Thyroid gland (tissue), 4 donors: ENCODE data around the gene NPC1. TPM values are rescaled to one million over a fixed set of nuclear protein-coding genes. Genes with fewer than 3 reads are reported as not detected.

Experiments used
- DNase-seq, 2 donors: peaks; one replicate each; pipeline ENCODE4 v3.0.0-alpha.2; 2019
- H3K27ac ChIP-seq, 3 donors: fragments of 200-600 bp; sonication (generic); 1 replicate in 2 of 3; 2 replicates in 1 of 3; pipeline ENCODE4 v1.5.1; 2016 to 2019; ENCODE audit warnings: mild to moderate bottlenecking in 1 of 3, moderate library complexity in 1 of 3
- H3K27me3 ChIP-seq: fragments of 200-600 bp; sonication (generic); one replicate; pipeline ENCODE4 v1.5.1; 2019
- H3K36me3 ChIP-seq, 2 donors: fragments of 200-600 bp; sonication (generic); one replicate each; pipeline ENCODE4 v1.5.1; 2016 to 2019
- H3K4me1 ChIP-seq, 2 donors: fragments of 200-600 bp; sonication (generic); one replicate each; pipeline ENCODE4 v1.5.1; 2017 to 2019
- H3K4me3 ChIP-seq, 3 donors: fragments of 200-600 bp; sonication (generic); replicated peaks in 1 of 3; 1 replicate in 2 of 3; 2 replicates in 1 of 3; pipeline ENCODE4 v1.5.1; 2016; ENCODE audit warnings: mild to moderate bottlenecking in 1 of 3
- H3K9me3 ChIP-seq: fragments of 200-600 bp; sonication (generic); one replicate; pipeline ENCODE4 v1.5.1; 2017
- CTCF ChIP-seq, 6 experiments: fragments of 200-600 bp in 3 of 6; fragments of 450-650 bp in 3 of 6; sonication (generic) in 3 of 6; IDR thresholded peaks; one replicate each; pipeline ENCODE4 v1.5.1; 2016 to 2019; ENCODE audit warnings: antibody characterized with exemption in 6 of 6, mild to moderate bottlenecking in 2 of 6, inconsistent platforms in 1 of 6, moderate library complexity in 1 of 6
- POLR2A ChIP-seq, 2 donors: fragments of 450-650 bp; IDR thresholded peaks; one replicate each; pipeline ENCODE4 v1.6.1; 2017; ENCODE audit warnings: antibody characterized with exemption in 2 of 2, mild to moderate bottlenecking in 2 of 2, moderate library complexity in 1 of 2
- WGBS, 2 donors: methylation state at CpG; one replicate each; pipeline ENCODE4 v1.1.5; 2017; 5-methylcytosine and 5-hydroxymethylcytosine counted together
- intact Hi-C: fragments of 100-400 bp; cut with DNase I; formaldehyde crosslinking; loops from one replicate; pipeline ENCODE4 v1.15.1; 2023
- total RNA-seq, 4 donors: library from RNA; depleted of rRNA; stranded (reverse); fragments of >200 nt; gene quantifications; one replicate each; pipeline ENCODE4 v1.2.3, GENCODE V29; 2016

Gene NPC1
- total RNA-seq, 4 donors from 2014 or later: 32.8 to 68.6 (median 42.0) TPM

DNA sequence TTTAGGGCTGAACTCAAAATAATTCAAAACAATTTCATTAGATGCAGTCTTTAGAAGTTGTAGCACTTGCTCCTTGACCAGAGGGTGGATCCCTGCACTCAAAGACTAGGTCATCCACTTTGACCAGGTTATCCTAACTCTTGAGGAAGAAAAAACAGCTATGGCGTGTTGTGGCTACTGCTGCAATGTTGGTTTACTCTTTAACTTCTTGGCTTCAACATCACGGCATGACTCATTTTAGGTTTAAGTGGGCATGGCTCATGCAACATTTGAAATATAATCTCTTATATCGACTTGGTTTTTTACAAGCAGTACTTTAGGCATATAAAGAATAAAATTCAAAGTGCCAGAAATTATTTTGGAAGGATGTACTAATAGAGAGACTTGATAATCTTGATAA lies 41.0 kb upstream of the NPC1 start:
- H3K9me3 ChIP-seq: no peaks in the 10 kb centered on the region
- H3K27me3 ChIP-seq: no peaks in the 10 kb centered on the region
- H3K36me3 ChIP-seq: no peaks in the 10 kb centered on the region
- WGBS, 2 donors: 43 to 59% methylated on average over 3 of the region's 3 CpGs
- no peak overlapping the region for H3K4me3 ChIP-seq
- TF ChIP-seq POLR2A (IDR thresholded peaks at IDR 0.05) (no peak), CTCF (IDR thresholded peaks at IDR 0.05) (no peak)
- H3K4me1 ChIP-seq: no peaks in the 10 kb centered on the region
- DNase-seq: no peak
- no peak overlapping the region for H3K27ac ChIP-seq
- intact Hi-C loops: loop anchor here (10.0 kb wide), 2 partner anchors 67 to 187 kb away; no protein-coding TSS in a partner anchor

GRCh38 chr18:23626451-23627279 lies 40.4 kb upstream of the NPC1 start:
- H3K9me3 ChIP-seq: no peaks in the 10 kb centered on the region
- no peaks in the 10 kb centered on the region for H3K4me1 ChIP-seq
- H3K27me3 ChIP-seq: no peaks in the 10 kb centered on the region
- DNase-seq: no peak
- WGBS, 2 donors: 77 to 78% methylated on average over 4 of the region's 4 CpGs
- no peaks in the 10 kb centered on the region for H3K36me3 ChIP-seq
- intact Hi-C loops: loop anchor here (10.0 kb wide), 2 partner anchors 68 to 188 kb away; no protein-coding TSS in a partner anchor
- TF ChIP-seq CTCF (IDR thresholded peaks at IDR 0.05) (no peak), POLR2A (IDR thresholded peaks at IDR 0.05) (no peak)
- H3K4me3 ChIP-seq: no peak overlapping the region
- H3K27ac ChIP-seq: no peak overlapping the region

DNA sequence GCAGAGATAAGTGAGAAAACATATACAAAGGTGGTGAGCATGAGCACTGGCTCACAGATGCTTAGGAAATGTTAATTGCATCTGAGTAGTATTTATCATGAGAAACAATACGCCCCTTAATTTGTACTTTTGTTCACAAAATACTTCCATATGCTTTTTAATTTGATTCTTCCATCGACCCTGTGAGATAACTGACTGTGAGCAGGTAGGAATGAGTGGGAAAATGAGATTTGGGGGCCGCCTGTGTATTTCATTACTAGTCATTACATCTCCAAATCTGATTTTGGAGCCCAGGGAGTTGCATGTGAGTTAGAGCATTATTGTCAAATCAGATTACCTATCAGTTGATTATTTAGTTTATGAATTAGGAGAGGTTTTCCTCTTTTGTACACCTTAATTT lies 36.7 kb upstream of the NPC1 start:
- no peaks in the 10 kb centered on the region for H3K36me3 ChIP-seq
- H3K9me3 ChIP-seq: no peaks in the 10 kb centered on the region
- no peak overlapping the region for H3K27ac ChIP-seq
- intact Hi-C loops: loop anchor here (5.0 to 10.0 kb wide), 3 partner anchors 72 to 494 kb away; no protein-coding TSS in a partner anchor
- 87 to 94% methylated on average over 3 of the region's 3 CpGs for WGBS, 2 donors
- no peaks in the 10 kb centered on the region for H3K27me3 ChIP-seq
- TF ChIP-seq CTCF (IDR thresholded peaks at IDR 0.05): no peak
- peaks cover 0 to 10% of the 10 kb centered on the region in 2 donors for H3K4me1 ChIP-seq
- H3K4me3 ChIP-seq: no peak overlapping the region
- DNase-seq: no peak

DNA sequence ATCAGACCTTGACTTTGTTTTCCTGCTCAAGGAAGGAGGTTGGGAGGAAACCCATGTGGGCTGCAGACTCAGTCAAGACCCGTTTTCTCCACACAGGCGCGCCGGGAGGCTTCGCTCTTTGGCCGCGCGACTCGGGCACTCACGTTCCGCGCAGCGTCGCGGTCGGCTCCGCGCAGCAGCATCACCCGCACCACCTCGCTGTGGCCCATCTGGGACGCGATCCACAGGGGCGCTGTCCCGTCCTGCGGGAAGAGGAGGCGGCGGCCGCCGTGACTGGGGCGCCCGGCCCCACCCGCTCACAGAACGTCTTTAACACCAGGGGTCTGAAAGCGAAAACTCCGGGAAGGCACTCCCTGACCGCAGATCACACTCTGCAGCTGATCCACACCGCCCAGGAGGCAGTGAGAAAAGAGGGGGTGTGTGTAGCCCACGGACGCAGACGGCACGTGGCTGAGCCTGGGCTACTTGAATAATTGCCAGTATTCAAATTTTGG lies 33.1 kb upstream of the NPC1 start:
- Histone ChIP-seq H3K4me3 (peak overlapping the region in 1 of 3 donors; percentile 19), H3K9me3 (no peaks in the 10 kb centered on the region), H3K27ac (no peak overlapping the region), H3K36me3 (no peaks in the 10 kb centered on the region), H3K4me1 (peaks cover 0 to 10% of the 10 kb centered on the region in 2 donors), H3K27me3 (no peaks in the 10 kb centered on the region)
- TF ChIP-seq POLR2A (IDR thresholded peaks at IDR 0.05) (no peak), CTCF (IDR thresholded peaks at IDR 0.05) (no peak)
- intact Hi-C loops: no loop called here
- 2 to 11% methylated on average over 5 to 13 of the region's 41 CpGs for WGBS, 2 donors
- no peak for DNase-seq

DNA sequence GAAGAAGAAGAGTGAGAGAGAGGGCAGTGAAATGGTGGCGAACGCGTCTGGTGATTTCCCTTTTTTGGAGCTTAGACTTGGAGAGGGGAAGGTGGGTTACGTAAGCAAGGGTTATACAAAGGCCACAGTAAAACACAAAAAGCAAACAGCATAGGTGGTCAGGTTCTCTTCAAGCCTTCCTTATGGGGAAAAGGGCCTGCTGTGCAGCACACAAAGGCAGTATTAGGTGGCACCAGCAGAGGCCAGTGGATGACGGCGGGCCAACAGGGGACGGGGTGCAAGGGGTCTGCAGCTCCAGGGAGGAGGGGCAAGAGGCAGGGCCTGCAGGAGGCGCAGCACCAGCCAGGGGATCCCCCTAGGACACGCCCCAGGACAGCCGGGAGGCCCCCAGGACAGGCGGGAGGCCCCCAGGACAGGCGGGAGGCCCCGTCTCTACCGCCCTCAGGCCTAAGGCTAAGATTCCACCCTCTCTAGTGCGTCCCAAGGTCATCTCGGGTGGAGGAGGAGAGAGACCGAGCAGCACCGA lies 32.6 kb upstream of the NPC1 start:
- DNase-seq: no peak

More for the DNA sequence above, 32.6 kb upstream of the NPC1 start:
- Histone ChIP-seq H3K9me3 (no peaks in the 10 kb centered on the region), H3K27me3 (no peaks in the 10 kb centered on the region), H3K4me1 (peaks cover 0 to 10% of the 10 kb centered on the region in 2 donors), H3K4me3 (peak overlapping the region in 1 of 3 donors; percentile 19), H3K36me3 (no peaks in the 10 kb centered on the region), H3K27ac (no peak overlapping the region)
- intact Hi-C loops: no loop called here
- WGBS, 2 donors: 44 to 45% methylated on average over 14 to 18 of the region's 18 CpGs
- TF ChIP-seq CTCF (IDR thresholded peaks at IDR 0.05) (no peak), POLR2A (IDR thresholded peaks at IDR 0.05) (no peak)
